Stimulated activated CD4-positive, alpha-beta T cell treated with anti-CD3 and anti-CD28 coated beads, Interleukin-15, amount 100 ng/mL, for 48 hours (primary cell): Measurements from ENCODE around the gene AKAP6.

ENCODE experiments used
- DNase-seq, 2 donors: peaks; one replicate each; pipeline ENCODE4 v3.0.0-alpha.2; 2020; ENCODE audit warnings: low read depth in 2 of 2

The AKAP6 gene

GRCh38 chr14:32329146-32329545 lies at the start of gene AKAP6:
AKAP6 (plus strand) TSS chr14:32329298; CDS start chr14:32433494, 104,196 bp downstream.
- DNase-seq = no peak

- no peak for DNase-seq
Observed at GRCh38 chr14:32286602-32287001, 42.5 kb upstream of the AKAP6 start.

- DNase-seq = no peak
Observed at GRCh38 chr14:32296366-32296765, 32.7 kb upstream of the AKAP6 start.

- no peak for DNase-seq
Observed at GRCh38 chr14:32298346-32298745, 30.8 kb upstream of the AKAP6 start.

- DNase-seq = no peak
Observed at GRCh38 chr14:32300136-32300535, 29.0 kb upstream of the AKAP6 start.

GRCh38 chr14:32303865-32304264 lies 25.2 kb upstream of the AKAP6 start:
- DNase-seq = no peak

GRCh38 chr14:32304296-32304695 lies 24.8 kb upstream of the AKAP6 start:
- no peak for DNase-seq

GRCh38 chr14:32306549-32306948 lies 22.5 kb upstream of the AKAP6 start:
- DNase-seq = no peak

- DNase-seq = no peak
Observed at GRCh38 chr14:32307881-32308582, 21.1 kb upstream of the AKAP6 start.

- no peak for DNase-seq
Observed at GRCh38 chr14:32310876-32311275, 18.2 kb upstream of the AKAP6 start.

GRCh38 chr14:32311294-32312009 lies 17.6 kb upstream of the AKAP6 start:
- DNase-seq = no peak

GRCh38 chr14:32312010-32312331 lies 17.1 kb upstream of the AKAP6 start:
- no peak for DNase-seq

GRCh38 chr14:32313844-32314376 lies 15.2 kb upstream of the AKAP6 start:
- no peak for DNase-seq

GRCh38 chr14:32318087-32318795 lies 10.9 kb upstream of the AKAP6 start:
- DNase-seq = no peak

GRCh38 chr14:32319368-32320049 lies 9.6 kb upstream of the AKAP6 start:
- DNase-seq = no peak

GRCh38 chr14:32324601-32325000 lies 4.5 kb upstream of the AKAP6 start:
- no peak for DNase-seq

- no peak for DNase-seq
Observed at GRCh38 chr14:32327255-32327961, 1.7 kb upstream of the AKAP6 start.

GRCh38 chr14:32329690-32330285 lies 690 bp downstream of the AKAP6 start:
- DNase-seq = no peak

- DNase-seq = no peak
Observed at GRCh38 chr14:32330351-32331111, 1.4 kb downstream of the AKAP6 start.

GRCh38 chr14:32331206-32331605 lies 2.1 kb downstream of the AKAP6 start:
- no peak for DNase-seq
